Fibroblast of pulmonary artery (primary cell): ENCODE results near the gene CACNB3.

Experiments used
- DNase-seq: peaks from one replicate; pipeline ENCODE4 v3.0.0-alpha.2; 2010; ENCODE audit warnings: low read depth
- H3K4me3 ChIP-seq: replicated peaks from 2 replicates; pipeline ENCODE4 v1.5.1; 2011; ENCODE audit warnings: low read depth, mild to moderate bottlenecking, control low read depth, low read length, moderate library complexity
- CTCF ChIP-seq: IDR thresholded peaks from 2 replicates; pipeline ENCODE4 v1.5.1; 2011; ENCODE audit warnings: mild to moderate bottlenecking, control low read depth, low read length, inconsistent platforms; ENCODE audit errors: missing control alignments

CACNB3 gene

GRCh38 chr12:48819986-48820725 is 1.9 kb downstream of the CACNB3 start:
- no peak for TF ChIP-seq CTCF
- DNase-seq, result no peak
- no peak overlapping the region for H3K4me3 ChIP-seq

GRCh38 chr12:48822139-48822538 is 3.8 kb downstream of the CACNB3 start:
- DNase-seq, result no peak
- TF ChIP-seq CTCF, result no peak
- no peak overlapping the region for H3K4me3 ChIP-seq

GRCh38 chr12:48822711-48823110 is 4.4 kb downstream of the CACNB3 start:
- TF ChIP-seq CTCF, result no peak
- H3K4me3 ChIP-seq, result no peak overlapping the region
- no peak for DNase-seq

DNA sequence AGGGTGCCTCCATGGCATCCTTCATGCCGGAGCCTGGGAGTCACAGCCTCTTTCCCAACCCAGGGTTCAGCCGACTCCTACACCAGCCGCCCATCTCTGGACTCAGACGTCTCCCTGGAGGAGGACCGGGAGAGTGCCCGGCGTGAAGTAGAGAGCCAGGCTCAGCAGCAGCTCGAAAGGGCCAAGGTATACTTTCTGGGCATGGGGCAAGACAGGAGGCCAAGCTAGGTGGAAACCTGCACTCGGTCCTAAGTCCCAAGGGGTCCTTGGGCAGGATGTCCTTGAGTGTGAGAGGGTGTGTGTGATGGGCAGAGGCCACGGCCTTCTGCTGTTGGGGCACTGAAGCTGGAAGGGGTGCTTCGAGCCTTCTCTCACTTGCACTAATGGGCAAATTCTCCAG is 5.0 kb downstream of the CACNB3 start:
- TF ChIP-seq CTCF, result no peak
- no peak for DNase-seq
- no peak overlapping the region for H3K4me3 ChIP-seq

DNA sequence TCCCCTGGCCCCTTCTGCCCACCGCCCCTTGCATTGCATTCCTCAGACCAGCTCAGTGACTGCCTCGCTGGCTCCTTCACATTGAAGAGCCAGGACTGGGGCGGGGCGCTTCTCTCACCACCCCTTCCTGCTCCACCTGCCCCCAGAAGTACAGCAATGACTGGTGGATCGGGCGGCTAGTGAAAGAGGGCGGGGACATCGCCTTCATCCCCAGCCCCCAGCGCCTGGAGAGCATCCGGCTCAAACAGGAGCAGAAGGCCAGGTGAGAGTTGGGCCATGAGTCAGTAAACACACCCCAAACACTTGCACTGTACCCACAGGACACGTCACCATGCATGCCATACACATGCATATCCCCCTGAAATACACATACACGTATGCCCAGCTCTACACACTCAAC is 5.8 kb downstream of the CACNB3 start:
- DNase-seq, result no peak
- H3K4me3 ChIP-seq, result no peak overlapping the region
- no peak for TF ChIP-seq CTCF

- TF ChIP-seq CTCF, result no peak
- no peak overlapping the region for H3K4me3 ChIP-seq
- DNase-seq, result no peak
These were observed 6.6 kb downstream of the CACNB3 start for GRCh38 chr12:48824905-48825304.

DNA sequence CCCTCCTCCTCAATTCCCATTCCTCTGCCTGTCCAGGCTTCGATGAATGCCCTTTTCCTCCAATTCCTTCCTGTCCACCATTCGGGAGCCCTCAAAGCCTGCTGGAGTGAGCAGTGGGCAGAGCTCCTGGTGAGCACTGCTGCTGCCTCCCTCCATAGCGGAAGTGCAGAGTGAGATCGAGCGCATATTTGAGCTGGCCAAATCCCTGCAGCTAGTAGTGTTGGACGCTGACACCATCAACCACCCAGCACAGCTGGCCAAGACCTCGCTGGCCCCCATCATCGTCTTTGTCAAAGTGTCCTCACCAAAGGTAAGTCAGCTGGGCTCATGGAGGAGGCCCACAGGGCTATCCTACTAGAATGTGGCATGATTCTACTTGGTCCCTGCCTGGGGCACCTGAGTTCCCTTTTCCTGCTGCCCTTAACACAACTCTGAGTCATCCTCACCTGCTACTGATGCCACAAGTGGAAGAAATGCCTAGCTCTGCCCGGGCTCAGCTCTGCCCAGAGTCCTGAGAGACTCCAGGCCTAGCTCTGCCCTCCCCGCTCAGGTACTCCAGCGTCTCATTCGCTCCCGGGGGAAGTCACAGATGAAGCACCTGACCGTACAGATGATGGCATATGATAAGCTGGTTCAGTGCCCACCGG is 8.0 kb downstream of the CACNB3 start:
- DNase-seq, result no peak
- no peak overlapping the region for H3K4me3 ChIP-seq
- no peak for TF ChIP-seq CTCF
